ENCODE results near the gene RFX3.

Gene RFX3

GRCh38 chr9:3525096-3525835 is 535 bp downstream of the RFX3 start:
- TF ChIP-seq CTCF (conservative IDR thresholded peaks at IDR 0.05), result no peak
- H3K27ac ChIP-seq, result peak overlapping the region; percentile 100

- no peak overlapping the region for H3K27ac ChIP-seq
Observed at GRCh38 chr9:3521966-3522365, 3.8 kb downstream of the RFX3 start.

GRCh38 chr9:3520564-3520963 is 5.2 kb downstream of the RFX3 start:
- no peak for TF ChIP-seq CTCF (conservative IDR thresholded peaks at IDR 0.05)
- no peak overlapping the region for H3K27ac ChIP-seq

More at GRCh38 chr9:3521966-3522365, 3.8 kb downstream of the RFX3 start:
- no peak for TF ChIP-seq CTCF (conservative IDR thresholded peaks at IDR 0.05)

- TF ChIP-seq CTCF (conservative IDR thresholded peaks at IDR 0.05), result no peak
- H3K27ac ChIP-seq, result peak overlapping the region; percentile 72
Observed at GRCh38 chr9:3517377-3518048, 8.3 kb downstream of the RFX3 start.

GRCh38 chr9:3516667-3517330 is 9.0 kb downstream of the RFX3 start:
- no peak for TF ChIP-seq CTCF (conservative IDR thresholded peaks at IDR 0.05)
- peak overlapping the region; percentile 72 for H3K27ac ChIP-seq

GRCh38 chr9:3515405-3515804 is 10.4 kb downstream of the RFX3 start:
- H3K27ac ChIP-seq, result no peak overlapping the region
- TF ChIP-seq CTCF (conservative IDR thresholded peaks at IDR 0.05), result no peak

GRCh38 chr9:3514786-3515185 is 11.0 kb downstream of the RFX3 start:
- TF ChIP-seq CTCF (conservative IDR thresholded peaks at IDR 0.05), result no peak
- no peak overlapping the region for H3K27ac ChIP-seq
